SK-N-SH (cell line): Measurements from ENCODE around the gene CDC42BPG.

ENCODE experiments used
- CTCF ChIP-seq: fragments of 200-600 bp; sonication (generic); IDR thresholded peaks from 2 replicates; pipeline ENCODE4 v1.6.1; 2017; ENCODE audit warnings: antibody characterized with exemption, mild to moderate bottlenecking, moderate library complexity
- FOXM1 ChIP-seq: IDR thresholded peaks from 2 replicates; pipeline ENCODE4 v1.4.0; 2012; ENCODE audit warnings: low read depth, mild to moderate bottlenecking
- MXI1 ChIP-seq: IDR thresholded peaks from 2 replicates; pipeline ENCODE4 v1.6.1; 2012; ENCODE audit warnings: mild to moderate bottlenecking, low read depth, low read length, improper control_type of control experiment
- RAD21 ChIP-seq: IDR thresholded peaks from 2 replicates; pipeline ENCODE4 v1.6.1; 2012; ENCODE audit warnings: mild to moderate bottlenecking, low read length
- REST ChIP-seq: IDR thresholded peaks from 2 replicates; pipeline ENCODE4 v1.6.1; 2012; ENCODE audit warnings: mild to moderate bottlenecking, low read depth, low read length, moderate library complexity
- SMC3 ChIP-seq: IDR thresholded peaks from 2 replicates; pipeline ENCODE4 v1.6.1; 2012; ENCODE audit warnings: low read depth, low read length, improper control_type of control experiment
- TEAD4 ChIP-seq: IDR thresholded peaks from 2 replicates; pipeline ENCODE4 v1.4.0; 2012; ENCODE audit warnings: mild to moderate bottlenecking, borderline replicate concordance; ENCODE audit not compliant: insufficient read depth

GRCh38 chr11:64885367-64886286, 41.2 kb upstream of the CDC42BPG start:
- TF ChIP-seq REST = no peak
- TF ChIP-seq TEAD4 = no peak
- TF ChIP-seq SMC3 = no peak
- TF ChIP-seq CTCF = no peak
- no peak for TF ChIP-seq FOXM1
- no peak for TF ChIP-seq RAD21
- no peak for TF ChIP-seq MXI1
